Breast epithelium (tissue), 4 donors: Measurements from ENCODE around the gene CTDSPL. TPM values are rescaled to one million over a fixed set of nuclear protein-coding genes. Genes with fewer than 3 reads are reported as not detected.

Source experiments
- DNase-seq, 2 donors: peaks; one replicate each; pipeline ENCODE4 v3.0.0-alpha.2; 2019; ENCODE audit warnings: low spot score in 2 of 2
- H3K27ac ChIP-seq, 2 donors: fragments of 200-600 bp; sonication (generic) in 1 of 2; one replicate each; pipeline ENCODE4 v1.5.1; 2016 to 2019; ENCODE audit warnings: mild to moderate bottlenecking in 1 of 2
- H3K27me3 ChIP-seq, 2 donors: fragments of 200-600 bp; sonication (generic) in 1 of 2; one replicate each; pipeline versions ENCODE4 v1.5.1 to v1.6.0; 2017 to 2019; ENCODE audit warnings: control low read depth in 1 of 2, mild to moderate bottlenecking in 1 of 2
- H3K36me3 ChIP-seq: fragments of 200-600 bp; one replicate; pipeline ENCODE4 v1.5.1; 2019
- H3K4me1 ChIP-seq, 2 donors: fragments of 200-600 bp; sonication (generic); one replicate each; pipeline ENCODE4 v1.5.1; 2016 to 2019; ENCODE audit warnings: control low read depth in 1 of 2
- H3K4me3 ChIP-seq, 3 donors: fragments of 200-600 bp; sonication (generic); 1 replicate in 2 of 3; 2 replicates in 1 of 3; pipeline ENCODE4 v1.5.1; 2016 to 2019; ENCODE audit warnings: mild to moderate bottlenecking in 3 of 3, moderate library complexity in 2 of 3
- H3K9me3 ChIP-seq, 2 donors: fragments of 200-600 bp; sonication (generic) in 1 of 2; one replicate each; pipeline ENCODE4 v1.5.1; 2016 to 2019; ENCODE audit warnings: control low read depth in 1 of 2
- CTCF ChIP-seq, 3 donors: fragments of 450-650 bp; IDR thresholded peaks; one replicate each; pipeline ENCODE4 v1.5.1; 2016 to 2017; ENCODE audit warnings: antibody characterized with exemption in 3 of 3, mild to moderate bottlenecking in 3 of 3, moderate library complexity in 3 of 3
- POLR2A ChIP-seq: fragments of 450-650 bp; IDR thresholded peaks from one replicate; pipeline ENCODE4 v1.6.1; 2016; ENCODE audit warnings: antibody characterized with exemption, mild to moderate bottlenecking, moderate library complexity
- POLR2AphosphoS5 ChIP-seq, 3 donors: sonication (generic); formaldehyde crosslinking; IDR thresholded peaks; one replicate each; pipeline ENCODE4 v1.6.1; 2017; ENCODE audit warnings: antibody characterized with exemption in 3 of 3
- intact Hi-C: fragments of 100-400 bp; cut with DNase I; formaldehyde crosslinking; loops from one replicate; pipeline ENCODE4 v1.15.1; 2023; ENCODE audit warnings: low total_unique reads
- total RNA-seq, 3 donors: library from RNA; depleted of rRNA; stranded (reverse); fragments of >200 nt; gene quantifications; one replicate each; pipeline ENCODE4 v1.1.0, GENCODE V29; 2016

Gene CTDSPL
- total RNA-seq, 3 donors from 2014 or later: 40.0 to 80.8 (median 63.1) TPM

GRCh38 chr3:38005076-38006020 lies 143.7 kb downstream of the CTDSPL start:
- Histone ChIP-seq H3K27ac (peak overlapping the region; percentile 87), H3K27me3 (no peaks in the 10 kb centered on the region), H3K4me3 (peak overlapping the region in 1 of 3 donors; percentile 1), H3K9me3 (no peaks in the 10 kb centered on the region), H3K36me3 (no peaks in the 10 kb centered on the region), H3K4me1 (peaks cover 8 to 28% of the 10 kb centered on the region in 2 donors)
- peak; percentile 80 to 94 for DNase-seq
- TF ChIP-seq POLR2AphosphoS5 (IDR thresholded peaks at IDR 0.05) (peak in 1 of 3 donors; percentile 41), CTCF (IDR thresholded peaks at IDR 0.05) (no peak), POLR2A (no peak)
- intact Hi-C loops: no loop called here

GRCh38 chr3:38006031-38006430 lies 144.4 kb downstream of the CTDSPL start:
- TF ChIP-seq POLR2A (no peak), CTCF (IDR thresholded peaks at IDR 0.05) (no peak), POLR2AphosphoS5 (IDR thresholded peaks at IDR 0.05) (no peak)
- Histone ChIP-seq H3K36me3 (no peaks in the 10 kb centered on the region), H3K27ac (peak overlapping the region; percentile 87), H3K27me3 (no peaks in the 10 kb centered on the region), H3K9me3 (no peaks in the 10 kb centered on the region), H3K4me1 (peaks cover 8 to 28% of the 10 kb centered on the region in 2 donors), H3K4me3 (no peak overlapping the region)
- intact Hi-C loops: no loop called here
- DNase-seq: no peak

GRCh38 chr3:38006445-38006995 lies 144.8 kb downstream of the CTDSPL start:
- TF ChIP-seq POLR2AphosphoS5 (IDR thresholded peaks at IDR 0.05) (no peak), CTCF (IDR thresholded peaks at IDR 0.05) (no peak), POLR2A (no peak)
- Histone ChIP-seq H3K4me1 (peaks cover 8 to 28% of the 10 kb centered on the region in 2 donors), H3K9me3 (no peaks in the 10 kb centered on the region), H3K36me3 (no peaks in the 10 kb centered on the region), H3K27ac (peak overlapping the region; percentile 87), H3K27me3 (no peaks in the 10 kb centered on the region), H3K4me3 (no peak overlapping the region)
- intact Hi-C loops: no loop called here
- DNase-seq: no peak

DNA sequence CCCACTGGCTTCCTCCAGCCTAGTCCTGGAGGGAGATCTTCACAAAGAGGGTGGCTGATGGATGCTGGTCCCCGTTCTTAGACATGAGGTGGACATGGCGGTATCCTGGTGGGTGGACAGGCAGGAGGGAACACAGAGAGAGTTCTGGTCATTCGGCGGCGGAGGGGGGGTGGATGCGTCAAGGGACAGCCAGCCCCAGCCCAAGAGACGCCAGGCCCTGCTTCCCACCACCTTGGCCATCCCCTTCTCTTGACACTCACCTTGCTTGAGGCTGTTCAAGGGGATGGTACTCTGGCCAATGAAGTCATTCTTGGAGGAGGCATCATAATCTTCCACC lies 146.0 kb downstream of the CTDSPL start:
- TF ChIP-seq CTCF (IDR thresholded peaks at IDR 0.05): no peak
- TF ChIP-seq POLR2AphosphoS5 (IDR thresholded peaks at IDR 0.05): no peak
- no peak for TF ChIP-seq POLR2A
- H3K36me3 ChIP-seq: no peaks in the 10 kb centered on the region
- DNase-seq: no peak
- no peak overlapping the region for H3K27ac ChIP-seq
- H3K4me3 ChIP-seq: no peak overlapping the region
- H3K9me3 ChIP-seq: no peaks in the 10 kb centered on the region
- no peaks in the 10 kb centered on the region for H3K27me3 ChIP-seq
- intact Hi-C loops: no loop called here
- peaks cover 8 to 28% of the 10 kb centered on the region in 2 donors for H3K4me1 ChIP-seq

- intact Hi-C loops: no loop called here
- no peaks in the 10 kb centered on the region for H3K36me3 ChIP-seq
- DNase-seq: no peak
Observed at GRCh38 chr3:38008191-38008701, 146.6 kb downstream of the CTDSPL start.

More at GRCh38 chr3:38008191-38008701, 146.6 kb downstream of the CTDSPL start:
- TF ChIP-seq POLR2A (no peak), CTCF (IDR thresholded peaks at IDR 0.05) (no peak), POLR2AphosphoS5 (IDR thresholded peaks at IDR 0.05) (no peak)
- peaks cover 8 to 24% of the 10 kb centered on the region in 2 donors for H3K4me1 ChIP-seq
- no peaks in the 10 kb centered on the region for H3K9me3 ChIP-seq
- H3K27me3 ChIP-seq: no peaks in the 10 kb centered on the region
- no peak overlapping the region for H3K4me3 ChIP-seq
- H3K27ac ChIP-seq: no peak overlapping the region
